Hepatocyte (in vitro differentiated cells): ENCODE measurements around the gene FMNL3.

Source experiments
- CTCF ChIP-seq: fragments of 200-600 bp; sonication (generic); IDR thresholded peaks from 2 replicates; pipeline ENCODE4 v1.5.1; 2016; ENCODE audit warnings: antibody characterized with exemption, mild to moderate bottlenecking; ENCODE audit not compliant: poor library complexity
- EZH2phosphoT487 ChIP-seq: fragments of 200-600 bp; sonication (generic); IDR thresholded peaks from one replicate; pipeline ENCODE4 v1.6.1; 2018; ENCODE audit warnings: antibody characterized with exemption, mild to moderate bottlenecking, low read depth, moderate library complexity; ENCODE audit not compliant: unreplicated experiment, severe bottlenecking

- TF ChIP-seq CTCF (no peak), EZH2phosphoT487 (no peak)
Observed at GRCh38 chr12:49698619-49699545, 8.3 kb downstream of the FMNL3 start.
